WERI-Rb-1 (cell line): ENCODE measurements around the gene MALAT1.
A peak's percentile ranks its signal among the peaks of the same experiment; 100 is the strongest.

Experiments
- DNase-seq: peaks from one replicate; pipeline ENCODE4 v3.0.0-alpha.2; 2020
- H3K27ac ChIP-seq: fragments of 250-450 bp; sonication (Bioruptor Pico); 2 replicates; pipeline ENCODE4 v1.5.1; 2020; ENCODE audit warnings: mild to moderate bottlenecking, moderate library complexity
- H3K27me3 ChIP-seq: fragments of 250-450 bp; sonication (Bioruptor Pico); 2 replicates; pipeline ENCODE4 v1.5.1; 2021; ENCODE audit warnings: mild to moderate bottlenecking, low read depth, moderate library complexity; ENCODE audit not compliant: insufficient read depth, severe bottlenecking
- H3K36me3 ChIP-seq: fragments of 250-450 bp; sonication (Bioruptor Pico); 2 replicates; pipeline ENCODE4 v1.5.1; 2020; ENCODE audit warnings: mild to moderate bottlenecking, moderate library complexity
- H3K4me3 ChIP-seq: 2 replicates; pipeline ENCODE4 v1.5.1; 2011; ENCODE audit warnings: low read depth, mild to moderate bottlenecking, control low read depth, low read length
- H3K9me3 ChIP-seq: fragments of 250-450 bp; sonication (Bioruptor Pico); 2 replicates; pipeline ENCODE4 v1.5.1; 2021; ENCODE audit warnings: mild to moderate bottlenecking, moderate library complexity; ENCODE audit not compliant: severe bottlenecking
- CTCF ChIP-seq: IDR thresholded peaks from 2 replicates; pipeline ENCODE4 v1.5.1; 2011; ENCODE audit warnings: low read depth, mild to moderate bottlenecking, control low read depth, inconsistent platforms, low read length

The MALAT1 gene

GRCh38 chr11:65491614-65492386, 7.0 kb upstream of the MALAT1 start:
- Histone ChIP-seq H3K9me3 (no peaks in the 10 kb centered on the region), H3K27ac (peak overlapping the region; percentile 17), H3K36me3 (no peaks in the 10 kb centered on the region), H3K4me3 (no peak overlapping the region), H3K27me3 (no peaks in the 10 kb centered on the region)
- TF ChIP-seq CTCF: no peak
- peak; percentile 68 for DNase-seq

DNA sequence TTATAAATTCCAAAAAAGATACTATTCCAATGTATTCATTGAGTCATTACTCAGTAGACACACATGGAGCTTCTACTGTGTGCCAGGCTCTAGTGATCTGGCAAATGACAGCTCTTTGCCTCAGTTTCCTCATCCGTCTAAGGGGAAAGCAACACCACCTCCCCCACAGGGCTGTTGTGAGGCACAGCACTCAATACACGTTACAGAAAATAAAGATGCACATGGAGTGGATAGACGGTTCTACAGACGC, 6.5 kb upstream of the MALAT1 start:
- no peaks in the 10 kb centered on the region for H3K9me3 ChIP-seq
- no peaks in the 10 kb centered on the region for H3K27me3 ChIP-seq
- no peak for TF ChIP-seq CTCF
- no peak overlapping the region for H3K4me3 ChIP-seq
- no peak overlapping the region; the same call in 1 of the 2 replicates for H3K27ac ChIP-seq
- H3K36me3 ChIP-seq: no peaks in the 10 kb centered on the region
- DNase-seq: no peak

- Histone ChIP-seq H3K4me3 (no peak overlapping the region), H3K36me3 (no peaks in the 10 kb centered on the region), H3K27me3 (no peaks in the 10 kb centered on the region), H3K9me3 (no peaks in the 10 kb centered on the region), H3K27ac (peak overlapping the region; percentile 19)
- no peak for TF ChIP-seq CTCF
- DNase-seq: no peak
Observed at GRCh38 chr11:65492637-65493366, 6.0 kb upstream of the MALAT1 start.

DNA sequence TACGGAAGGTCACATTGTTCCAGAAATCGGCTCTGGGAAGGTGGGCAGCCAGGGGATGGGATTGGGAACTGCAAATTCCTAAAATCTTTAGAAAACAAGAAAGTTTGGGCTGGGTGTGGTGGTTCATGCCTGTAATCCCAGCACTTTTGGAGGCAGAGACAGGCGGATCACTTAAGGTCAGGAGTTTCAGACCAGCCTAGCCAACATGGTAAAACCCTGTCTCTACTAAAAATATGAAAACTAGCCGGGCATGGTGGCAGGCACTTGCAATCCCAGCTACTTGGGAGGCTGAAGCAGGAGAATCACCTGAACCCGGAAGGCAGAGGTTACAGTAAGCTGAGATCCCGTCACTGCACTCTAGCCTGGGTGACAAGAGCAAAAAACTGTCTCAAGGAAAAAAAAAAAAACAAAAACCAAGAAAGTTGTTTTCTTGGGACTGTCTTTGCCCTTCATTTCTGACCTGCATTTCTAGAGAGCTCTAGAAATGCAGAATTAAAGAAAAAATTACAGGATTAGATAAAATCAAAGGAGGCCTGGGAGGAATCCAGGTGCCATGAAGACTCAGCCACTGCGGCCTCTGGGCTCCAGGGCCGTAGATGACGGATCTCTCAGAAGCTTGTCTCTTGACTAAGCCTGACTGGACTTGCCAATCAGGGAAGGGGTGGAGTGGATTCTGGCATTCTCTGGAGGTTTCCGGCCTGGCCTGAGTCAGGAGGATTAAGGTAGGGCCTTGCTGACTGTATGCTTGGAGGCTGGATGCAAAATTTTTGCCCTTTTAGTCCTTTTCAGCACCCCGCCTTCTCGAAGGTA, 5.3 kb upstream of the MALAT1 start:
- no peaks in the 10 kb centered on the region for H3K27me3 ChIP-seq
- TF ChIP-seq CTCF: no peak
- H3K9me3 ChIP-seq: no peaks in the 10 kb centered on the region
- H3K4me3 ChIP-seq: no peak overlapping the region
- DNase-seq: peak; percentile 67
- no peaks in the 10 kb centered on the region for H3K36me3 ChIP-seq
- H3K27ac ChIP-seq: peak overlapping the region; percentile 19

- DNase-seq: peak; percentile 56
- H3K9me3 ChIP-seq: no peaks in the 10 kb centered on the region
- H3K4me3 ChIP-seq: peak overlapping the region; percentile 57
- H3K27me3 ChIP-seq: no peaks in the 10 kb centered on the region
- no peak for TF ChIP-seq CTCF
- H3K36me3 ChIP-seq: peaks cover 26% of the 10 kb centered on the region
- peak overlapping the region; percentile 97 for H3K27ac ChIP-seq
Observed at GRCh38 chr11:65496304-65497140, 2.3 kb upstream of the MALAT1 start.
